ENCODE results near the gene MOGAT2.

Gene MOGAT2

GRCh38 chr11:75731095-75731494 lies 13.5 kb downstream of the MOGAT2 start:
- no peak for DNase-seq (ENCODE audit: low read depth)
- TF ChIP-seq, protein P1, sequence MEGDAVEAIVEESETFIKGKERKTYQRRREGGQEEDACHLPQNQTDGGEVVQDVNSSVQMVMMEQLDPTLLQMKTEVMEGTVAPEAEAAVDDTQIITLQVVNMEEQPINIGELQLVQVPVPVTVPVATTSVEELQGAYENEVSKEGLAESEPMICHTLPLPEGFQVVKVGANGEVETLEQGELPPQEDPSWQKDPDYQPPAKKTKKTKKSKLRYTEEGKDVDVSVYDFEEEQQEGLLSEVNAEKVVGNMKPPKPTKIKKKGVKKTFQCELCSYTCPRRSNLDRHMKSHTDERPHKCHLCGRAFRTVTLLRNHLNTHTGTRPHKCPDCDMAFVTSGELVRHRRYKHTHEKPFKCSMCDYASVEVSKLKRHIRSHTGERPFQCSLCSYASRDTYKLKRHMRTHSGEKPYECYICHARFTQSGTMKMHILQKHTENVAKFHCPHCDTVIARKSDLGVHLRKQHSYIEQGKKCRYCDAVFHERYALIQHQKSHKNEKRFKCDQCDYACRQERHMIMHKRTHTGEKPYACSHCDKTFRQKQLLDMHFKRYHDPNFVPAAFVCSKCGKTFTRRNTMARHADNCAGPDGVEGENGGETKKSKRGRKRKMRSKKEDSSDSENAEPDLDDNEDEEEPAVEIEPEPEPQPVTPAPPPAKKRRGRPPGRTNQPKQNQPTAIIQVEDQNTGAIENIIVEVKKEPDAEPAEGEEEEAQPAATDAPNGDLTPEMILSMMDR (IDR thresholded peaks at IDR 0.05; ENCODE audit: insufficient read depth, low read depth, low read length, missing control alignments), result no peak
- no peak overlapping the region for H3K4me3 ChIP-seq (ENCODE audit: low read depth, low read length)

GRCh38 chr11:75733071-75733430 lies 15.4 kb downstream of the MOGAT2 start:
- H3K4me3 ChIP-seq (ENCODE audit: low read depth, low read length), result no peak overlapping the region
- no peak for DNase-seq (ENCODE audit: low read depth)
- TF ChIP-seq, protein P1 (IDR thresholded peaks at IDR 0.05; ENCODE audit: insufficient read depth, low read depth, low read length, missing control alignments), result no peak

DNA sequence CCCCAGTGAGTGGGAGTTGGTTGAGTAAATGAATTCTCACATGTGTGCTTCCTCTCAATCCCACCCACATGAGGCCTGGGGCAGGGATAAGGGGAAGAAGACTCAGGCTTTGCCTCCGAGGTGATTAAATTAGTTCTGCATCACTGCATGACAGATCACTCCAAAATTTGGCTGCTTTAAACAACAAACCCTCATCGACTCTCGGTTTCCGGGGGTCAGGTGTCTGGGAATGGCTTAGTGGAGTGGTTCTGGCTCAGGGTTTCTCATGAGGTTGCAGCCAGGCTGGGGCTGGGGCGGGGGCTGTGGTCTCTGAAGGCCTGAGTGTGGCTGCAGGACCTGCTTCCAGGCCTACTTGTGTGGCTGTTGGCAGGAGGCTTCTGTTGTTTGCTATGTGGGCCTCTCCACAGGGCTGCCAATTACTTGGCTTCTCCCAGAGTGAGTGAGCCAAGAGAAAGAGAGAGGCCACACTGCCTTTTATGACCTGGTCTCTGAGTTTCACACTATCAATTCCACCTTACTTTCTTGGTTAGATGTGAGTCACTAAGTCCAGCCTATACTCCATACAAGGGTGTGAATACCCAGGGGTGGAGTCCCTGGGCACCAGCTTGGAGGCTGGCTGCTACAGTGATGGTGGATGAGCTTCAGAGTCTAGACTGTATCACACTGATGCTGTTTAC lies 15.9 kb downstream of the MOGAT2 start:
- TF ChIP-seq, protein P1 (IDR thresholded peaks at IDR 0.05; ENCODE audit: insufficient read depth, low read depth, low read length, missing control alignments), result no peak
- DNase-seq (ENCODE audit: low read depth), result peak; percentile 17
- H3K4me3 ChIP-seq (ENCODE audit: low read depth, low read length), result no peak overlapping the region

- no peak overlapping the region for H3K4me3 ChIP-seq (ENCODE audit: low read depth, low read length)
- no peak for DNase-seq (ENCODE audit: low read depth)
- TF ChIP-seq, protein P1 (IDR thresholded peaks at IDR 0.05; ENCODE audit: insufficient read depth, low read depth, low read length, missing control alignments), result no peak
These were observed 17.0 kb downstream of the MOGAT2 start for GRCh38 chr11:75734491-75735180.

GRCh38 chr11:75735181-75735845 lies 17.7 kb downstream of the MOGAT2 start:
- DNase-seq (ENCODE audit: low read depth), result no peak
- TF ChIP-seq, protein P1 (IDR thresholded peaks at IDR 0.05; ENCODE audit: insufficient read depth, low read depth, low read length, missing control alignments), result no peak
- no peak overlapping the region for H3K4me3 ChIP-seq (ENCODE audit: low read depth, low read length)

GRCh38 chr11:75737314-75737713 lies 19.7 kb downstream of the MOGAT2 start:
- DNase-seq (ENCODE audit: low read depth), result no peak
- no peak overlapping the region for H3K4me3 ChIP-seq (ENCODE audit: low read depth, low read length)
- TF ChIP-seq, protein P1 (IDR thresholded peaks at IDR 0.05; ENCODE audit: insufficient read depth, low read depth, low read length, missing control alignments), result no peak
